HL-60 (cell line): ENCODE results near the gene GPAM.

Experiments used
- GABPA ChIP-seq: IDR thresholded peaks from 2 replicates; pipeline ENCODE4 v1.6.1; 2012; ENCODE audit warnings: low read depth
- TF ChIP-seq, protein P1 (sequence below): IDR thresholded peaks from one replicate; pipeline ENCODE4 v1.5.1; 2011; ENCODE audit warnings: low read length, control low read depth, inconsistent platforms; ENCODE audit not compliant: insufficient read depth

DNA sequence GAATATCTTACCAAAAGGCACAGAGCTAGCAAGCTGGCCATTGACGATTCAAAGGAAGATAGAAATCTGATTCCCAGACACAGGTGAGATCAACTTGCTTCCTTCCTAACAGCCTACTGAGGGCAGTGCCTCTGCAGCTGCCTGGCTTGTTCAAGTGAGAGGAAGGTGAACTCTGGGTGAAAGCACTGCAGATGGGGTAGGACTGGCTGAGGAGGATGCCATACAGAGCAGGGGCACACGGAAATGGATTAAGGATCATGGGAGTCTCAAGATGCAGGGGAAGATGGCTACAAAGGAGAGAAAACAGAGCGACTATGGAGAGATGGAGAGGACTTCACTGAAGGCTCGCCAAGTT, 34.4 kb upstream of the GPAM start:
- TF ChIP-seq, protein P1, sequence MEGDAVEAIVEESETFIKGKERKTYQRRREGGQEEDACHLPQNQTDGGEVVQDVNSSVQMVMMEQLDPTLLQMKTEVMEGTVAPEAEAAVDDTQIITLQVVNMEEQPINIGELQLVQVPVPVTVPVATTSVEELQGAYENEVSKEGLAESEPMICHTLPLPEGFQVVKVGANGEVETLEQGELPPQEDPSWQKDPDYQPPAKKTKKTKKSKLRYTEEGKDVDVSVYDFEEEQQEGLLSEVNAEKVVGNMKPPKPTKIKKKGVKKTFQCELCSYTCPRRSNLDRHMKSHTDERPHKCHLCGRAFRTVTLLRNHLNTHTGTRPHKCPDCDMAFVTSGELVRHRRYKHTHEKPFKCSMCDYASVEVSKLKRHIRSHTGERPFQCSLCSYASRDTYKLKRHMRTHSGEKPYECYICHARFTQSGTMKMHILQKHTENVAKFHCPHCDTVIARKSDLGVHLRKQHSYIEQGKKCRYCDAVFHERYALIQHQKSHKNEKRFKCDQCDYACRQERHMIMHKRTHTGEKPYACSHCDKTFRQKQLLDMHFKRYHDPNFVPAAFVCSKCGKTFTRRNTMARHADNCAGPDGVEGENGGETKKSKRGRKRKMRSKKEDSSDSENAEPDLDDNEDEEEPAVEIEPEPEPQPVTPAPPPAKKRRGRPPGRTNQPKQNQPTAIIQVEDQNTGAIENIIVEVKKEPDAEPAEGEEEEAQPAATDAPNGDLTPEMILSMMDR: no peak
- no peak for TF ChIP-seq GABPA
